Measurements from ENCODE around the gene ZFPM1.

GRCh38 chr16:88526906-88527185 is 73.8 kb downstream of the ZFPM1 start:
- TF ChIP-seq ZFP30 (CRISPR knock-in tag; IDR thresholded peaks at IDR 0.05), result no peak
- TF ChIP-seq ZFP3 (CRISPR knock-in tag; IDR thresholded peaks at IDR 0.05), result no peak
- no peak for TF ChIP-seq RARB (CRISPR knock-in tag; IDR thresholded peaks at IDR 0.05)
- TF ChIP-seq, protein P1, sequence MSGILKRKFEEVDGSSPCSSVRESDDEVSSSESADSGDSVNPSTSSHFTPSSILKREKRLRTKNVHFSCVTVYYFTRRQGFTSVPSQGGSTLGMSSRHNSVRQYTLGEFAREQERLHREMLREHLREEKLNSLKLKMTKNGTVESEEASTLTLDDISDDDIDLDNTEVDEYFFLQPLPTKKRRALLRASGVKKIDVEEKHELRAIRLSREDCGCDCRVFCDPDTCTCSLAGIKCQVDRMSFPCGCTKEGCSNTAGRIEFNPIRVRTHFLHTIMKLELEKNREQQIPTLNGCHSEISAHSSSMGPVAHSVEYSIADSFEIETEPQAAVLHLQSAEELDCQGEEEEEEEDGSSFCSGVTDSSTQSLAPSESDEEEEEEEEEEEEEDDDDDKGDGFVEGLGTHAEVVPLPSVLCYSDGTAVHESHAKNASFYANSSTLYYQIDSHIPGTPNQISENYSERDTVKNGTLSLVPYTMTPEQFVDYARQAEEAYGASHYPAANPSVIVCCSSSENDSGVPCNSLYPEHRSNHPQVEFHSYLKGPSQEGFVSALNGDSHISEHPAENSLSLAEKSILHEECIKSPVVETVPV (CRISPR knock-in tag; IDR thresholded peaks at IDR 0.05), result no peak
- TF ChIP-seq PATZ1 (CRISPR knock-in tag; IDR thresholded peaks at IDR 0.05; ENCODE audit: borderline replicate concordance), result no peak
